KG1 (cell line): ENCODE data around the gene AWAT1.
"Not testable (repeated sequence)": the region's sequence is repeated elsewhere in the genome, so short reads cannot be mapped to it uniquely, and the experiment has no call there.

Experiments
- DNase-seq: peaks from one replicate; lab custom pipeline; 2025; lab: John Stamatoyannopoulos, UW

AWAT1 gene

DNA sequence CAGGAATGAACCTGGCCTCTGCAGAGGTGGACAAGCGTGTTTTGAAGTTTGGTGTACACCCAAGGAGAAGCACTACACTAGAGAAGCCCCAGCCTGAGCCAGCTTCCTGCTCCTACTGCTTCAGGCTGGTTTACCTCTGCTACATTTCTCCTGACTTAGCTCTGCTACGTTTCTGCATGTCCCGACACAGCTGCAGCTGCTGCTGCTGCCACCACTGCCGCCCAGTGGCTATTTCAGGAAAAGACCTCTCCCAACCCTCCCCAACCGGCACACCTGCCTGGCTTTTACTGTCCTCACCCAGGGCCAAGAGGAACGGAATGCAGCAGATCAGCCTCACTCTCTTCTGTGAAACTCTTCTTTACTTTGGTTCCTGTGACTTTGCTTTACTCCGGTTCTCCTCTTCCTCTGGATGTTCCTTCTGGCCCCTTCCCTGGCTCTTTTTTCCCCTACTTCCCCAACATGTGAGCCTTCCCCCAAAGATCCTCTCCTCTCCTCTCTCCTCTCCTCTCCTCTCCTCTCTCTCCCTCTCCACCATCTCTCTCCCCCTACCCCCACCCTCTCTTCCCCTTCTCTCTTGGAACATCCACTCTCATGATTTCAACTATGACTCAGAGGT, 28.6 kb downstream of the AWAT1 start:
- no peak for DNase-seq

DNA sequence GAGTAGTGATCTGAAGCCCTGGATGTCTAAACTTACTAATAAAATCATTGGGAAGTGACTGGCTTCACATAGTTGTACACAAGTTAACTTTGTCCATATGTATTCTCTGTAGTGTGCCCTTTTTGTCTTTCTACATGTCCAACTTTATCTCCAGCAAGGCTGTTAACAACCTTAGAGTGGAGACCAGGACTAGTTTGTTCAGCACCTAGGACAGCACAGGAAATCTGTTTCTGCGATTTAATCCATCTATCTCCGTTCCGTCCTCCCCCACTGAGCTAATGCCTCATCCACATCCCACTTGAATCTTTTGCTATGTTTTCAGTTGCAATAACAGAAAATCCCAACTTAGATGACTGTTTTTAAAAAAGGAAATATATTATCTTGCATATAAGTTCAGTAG, 30.3 kb downstream of the AWAT1 start:
- DNase-seq, result no peak

DNA sequence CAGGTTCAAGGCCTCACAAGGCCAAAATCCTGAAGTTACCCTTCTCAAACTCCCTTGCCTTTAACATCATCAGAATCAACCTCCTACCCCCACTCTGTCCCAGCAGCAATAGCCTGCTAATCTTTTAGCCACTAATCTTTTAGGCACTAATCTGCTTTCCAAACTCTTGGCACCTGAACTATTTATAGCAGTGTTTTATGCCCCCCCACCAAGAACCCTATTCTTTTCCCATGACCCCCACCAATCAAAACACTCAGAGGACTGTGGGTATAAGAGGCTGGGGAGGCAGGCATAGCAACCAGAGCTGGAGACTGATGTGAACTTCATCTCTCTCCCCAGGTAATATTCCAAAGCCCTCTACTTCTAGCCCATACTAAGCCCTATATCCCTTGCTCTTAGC, 33.6 kb downstream of the AWAT1 start, which contains the start of gene ARR3:
ARR3 (plus strand) TSS at position 301 of the 400 bp plus-strand sequence. CDS start 1,052 bp downstream, outside the sequence.
- DNase-seq, result no peak

DNA sequence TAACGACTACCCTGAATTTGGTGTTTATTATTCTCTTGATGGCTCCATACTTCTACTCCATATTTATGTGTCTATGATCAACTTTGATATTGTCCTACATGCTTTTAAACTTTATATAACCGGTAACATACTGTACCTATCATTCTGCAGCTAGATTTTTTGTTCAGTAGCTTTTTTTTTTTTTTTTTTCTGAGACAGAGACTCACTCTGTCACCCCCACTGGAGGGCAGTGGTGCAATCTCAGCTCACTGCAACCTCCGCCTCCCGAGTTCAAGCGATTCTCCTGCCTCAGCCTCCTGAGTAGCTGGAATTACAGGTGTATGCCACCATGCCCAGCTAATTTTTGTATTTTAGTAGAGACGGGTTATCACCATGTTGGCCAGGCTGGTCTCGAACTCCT, 39.6 kb downstream of the AWAT1 start:
- DNase-seq, result not testable (repeated sequence)

DNA sequence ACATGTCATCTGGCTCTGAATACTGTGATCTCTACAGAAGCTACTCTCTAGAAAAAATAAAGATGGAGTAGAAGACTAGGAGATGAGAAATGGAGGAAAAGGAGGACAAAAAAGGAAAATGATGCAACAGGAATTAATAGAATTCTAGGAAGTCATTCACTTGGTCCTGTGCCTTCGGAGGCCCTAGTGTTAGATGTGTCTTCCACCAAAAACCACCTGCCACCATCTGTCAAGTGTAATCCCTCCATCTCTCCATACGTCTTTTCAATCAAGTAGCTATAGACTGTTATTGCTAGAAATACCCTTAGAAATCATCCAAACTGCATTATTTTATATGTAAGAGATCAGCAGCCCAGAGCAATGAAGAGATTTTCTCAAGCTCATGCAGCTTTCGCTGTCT, 44.6 kb downstream of the AWAT1 start:
- no peak for DNase-seq

DNA sequence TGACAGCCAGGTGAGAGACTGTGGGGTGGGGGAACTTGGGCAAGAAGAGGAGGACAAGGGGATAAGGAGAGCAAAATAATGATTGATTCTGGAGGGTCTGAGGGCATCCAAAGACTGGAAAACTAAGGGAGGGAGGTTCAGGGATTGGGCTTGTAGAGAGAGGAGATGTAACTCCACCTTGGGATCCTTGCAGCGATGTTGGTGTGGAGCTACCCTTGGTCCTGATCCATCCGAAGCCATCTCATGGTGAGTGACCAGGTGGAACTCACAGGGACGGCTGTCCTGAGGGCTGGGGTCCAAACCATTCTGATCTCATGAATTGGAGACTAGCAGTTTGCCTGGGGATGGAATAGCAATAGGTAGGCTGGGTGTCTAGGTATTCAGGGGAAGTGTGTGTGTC, 46.1 kb downstream of the AWAT1 start:
- no peak for DNase-seq

DNA sequence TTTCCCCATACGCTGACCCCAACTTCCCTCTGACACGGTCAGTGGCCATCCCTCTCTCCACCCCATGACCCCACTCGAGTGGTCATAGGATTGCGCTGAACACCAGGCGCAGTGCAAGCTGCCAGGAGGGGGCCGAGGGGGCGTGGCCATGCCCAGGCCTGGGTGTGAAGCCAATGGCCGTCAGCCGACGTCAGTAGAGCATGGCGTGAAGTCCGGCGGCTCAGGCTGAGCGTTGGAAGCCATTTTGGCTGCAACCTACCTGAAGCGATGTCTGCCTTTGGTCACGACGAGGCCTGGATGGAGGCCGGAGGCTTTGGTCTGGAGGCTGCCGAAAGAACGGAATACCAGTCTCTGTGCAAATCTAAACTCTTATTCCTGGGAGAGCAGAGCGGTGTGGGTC, 47.5 kb downstream of the AWAT1 start, which contains the start of gene RAB41:
RAB41 (plus strand) TSS at position 222 of the 400 bp plus-strand sequence; CDS start at position 268, 46 bp downstream.
- DNase-seq, result no peak

DNA sequence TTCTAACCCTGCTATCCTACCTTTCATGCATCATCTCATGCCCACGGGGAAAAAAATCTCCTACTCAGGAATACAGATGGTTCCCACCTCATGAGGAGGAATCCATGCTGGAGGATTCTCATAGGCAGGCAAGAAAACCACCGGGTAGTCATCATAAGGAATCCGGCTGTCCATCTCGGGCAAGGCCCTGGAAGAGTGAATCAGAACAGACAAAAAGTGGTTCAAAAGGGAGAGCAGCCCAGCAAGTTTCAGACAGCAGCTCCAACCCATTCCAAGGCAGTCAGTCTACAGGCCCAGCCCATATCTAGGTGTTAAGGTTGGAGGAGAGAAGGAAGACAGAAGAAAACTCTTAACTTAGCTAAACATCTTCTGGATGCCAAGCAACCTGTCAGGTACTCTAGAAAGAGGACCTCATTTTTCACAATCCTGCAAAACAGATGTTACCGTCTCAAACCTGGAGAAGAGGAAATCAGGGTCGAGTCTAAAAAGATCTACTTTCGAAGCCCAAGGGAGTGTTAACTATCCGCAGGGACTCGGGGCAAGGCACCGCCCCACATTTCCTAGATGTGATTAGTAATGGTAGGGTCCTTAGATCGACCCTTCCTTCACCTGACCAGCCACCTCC, 54.8 kb downstream of the AWAT1 start:
- no peak for DNase-seq
